Occipital lobe (tissue), 3 donors: ENCODE measurements around the gene DSCAM. TPM values are rescaled to one million over a fixed set of nuclear protein-coding genes. Genes with fewer than 3 reads are reported as not detected.

Experiments used
- DNase-seq: peaks from one replicate; lab custom pipeline; 2025; lab: John Stamatoyannopoulos, UW
- small RNA-seq: library from RNA; depleted of rRNA; stranded (forward); fragments of <200 nt; gene quantifications from one replicate; pipeline ENCODE3, GENCODE V24; 2014
- total RNA-seq: library from RNA; depleted of rRNA; stranded (reverse); fragments of >200 nt; gene quantifications from one replicate; pipeline ENCODE4 v1.2.3, GENCODE V29; 2014

DSCAM gene
- total RNA-seq, 1 donor from 2014 or later = 13.3 TPM

DNA sequence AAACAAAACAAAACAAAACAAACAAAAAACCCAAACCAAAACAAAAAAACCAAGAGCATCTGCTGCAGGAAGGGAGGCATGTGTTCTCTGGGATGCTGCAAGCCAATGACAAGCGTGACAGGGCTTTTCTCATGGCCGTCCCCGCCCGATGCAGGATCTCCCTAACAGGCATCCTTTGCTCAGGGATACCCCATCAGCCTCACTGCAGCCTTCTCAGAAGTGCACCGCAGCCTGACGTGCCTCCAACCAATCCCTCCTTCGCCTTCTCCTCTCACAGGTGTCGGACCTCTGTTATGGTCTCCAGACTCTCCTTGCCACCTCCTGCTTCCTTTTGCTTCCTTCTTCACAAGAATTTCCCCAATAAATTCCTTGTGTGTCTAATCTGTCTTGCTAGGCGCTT lies 832.6 kb downstream of the DSCAM start:
- DNase-seq = no peak

DNA sequence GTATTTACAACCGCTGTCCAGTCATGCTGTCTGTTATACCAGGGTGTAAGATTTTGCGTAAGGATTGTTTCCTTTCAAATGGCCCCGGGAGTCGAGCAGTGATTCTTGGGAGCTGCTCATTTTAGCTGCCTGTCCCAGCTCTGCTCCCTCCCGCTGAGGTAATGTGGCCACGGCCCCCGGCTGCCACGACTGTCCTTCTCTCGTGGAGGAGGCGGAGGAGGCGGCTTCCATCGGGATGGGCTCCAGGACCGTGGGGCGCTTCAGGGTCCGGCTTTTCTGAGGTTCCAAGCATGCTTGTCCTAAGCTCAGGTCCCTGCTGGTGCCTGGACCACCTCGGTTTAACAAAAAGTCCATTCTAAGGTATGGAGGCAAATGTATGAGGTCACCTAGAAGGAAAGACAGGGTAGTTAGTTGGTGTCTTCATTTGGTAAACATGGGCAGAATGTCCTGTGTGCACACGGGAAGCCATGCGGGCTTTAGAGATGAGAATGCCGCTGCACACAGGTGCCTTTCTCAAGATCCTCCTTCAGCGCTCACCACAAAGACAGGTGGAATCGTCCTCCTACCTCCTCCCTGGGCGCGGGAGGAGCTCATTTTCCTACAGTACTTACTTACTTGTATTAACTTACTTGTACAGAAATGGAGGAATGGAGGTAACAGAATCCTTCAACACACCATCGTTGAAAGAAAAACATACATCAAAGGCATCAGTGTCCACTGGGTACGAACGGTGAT lies 833.8 kb downstream of the DSCAM start:
- no peak for DNase-seq

DNA sequence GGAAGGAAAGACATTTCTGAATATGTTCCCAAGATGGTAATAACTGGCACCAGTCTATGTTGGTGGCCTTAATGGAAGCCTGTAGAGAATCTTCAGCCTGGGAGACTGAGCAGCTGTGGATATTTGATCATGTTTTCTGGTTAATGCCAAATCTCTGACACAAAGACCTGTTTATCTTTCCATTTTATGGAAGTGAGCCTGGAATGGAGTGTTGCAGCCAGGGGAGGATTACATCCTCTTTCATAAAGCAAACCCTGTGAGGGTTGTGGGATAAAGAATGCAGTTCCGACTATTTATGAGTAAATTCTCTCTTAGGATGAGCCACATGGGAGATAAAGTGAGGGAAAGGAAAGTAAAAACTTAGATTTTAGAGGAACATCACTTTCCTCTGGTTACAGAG lies 835.6 kb downstream of the DSCAM start:
- DNase-seq = no peak

DNA sequence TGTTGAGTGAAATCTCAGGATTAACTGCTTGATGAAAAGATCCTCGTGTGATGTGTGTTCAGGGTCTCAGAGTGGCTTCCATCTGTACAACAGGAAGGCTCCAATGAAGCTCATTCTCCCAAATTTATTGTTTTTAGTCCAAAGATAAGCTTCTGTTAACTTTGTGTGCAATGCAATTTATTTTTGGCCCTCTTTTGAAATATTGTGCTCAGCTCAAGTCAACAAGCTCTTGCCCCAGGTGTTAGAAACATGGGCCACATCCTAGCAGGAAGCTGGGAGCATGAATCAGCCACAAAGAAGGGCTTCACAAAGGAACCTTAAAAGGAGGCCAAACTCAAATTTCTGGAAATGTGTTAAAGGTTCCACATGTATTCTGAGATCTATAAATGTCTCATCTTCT lies 844.0 kb downstream of the DSCAM start:
- no peak for DNase-seq

DNA sequence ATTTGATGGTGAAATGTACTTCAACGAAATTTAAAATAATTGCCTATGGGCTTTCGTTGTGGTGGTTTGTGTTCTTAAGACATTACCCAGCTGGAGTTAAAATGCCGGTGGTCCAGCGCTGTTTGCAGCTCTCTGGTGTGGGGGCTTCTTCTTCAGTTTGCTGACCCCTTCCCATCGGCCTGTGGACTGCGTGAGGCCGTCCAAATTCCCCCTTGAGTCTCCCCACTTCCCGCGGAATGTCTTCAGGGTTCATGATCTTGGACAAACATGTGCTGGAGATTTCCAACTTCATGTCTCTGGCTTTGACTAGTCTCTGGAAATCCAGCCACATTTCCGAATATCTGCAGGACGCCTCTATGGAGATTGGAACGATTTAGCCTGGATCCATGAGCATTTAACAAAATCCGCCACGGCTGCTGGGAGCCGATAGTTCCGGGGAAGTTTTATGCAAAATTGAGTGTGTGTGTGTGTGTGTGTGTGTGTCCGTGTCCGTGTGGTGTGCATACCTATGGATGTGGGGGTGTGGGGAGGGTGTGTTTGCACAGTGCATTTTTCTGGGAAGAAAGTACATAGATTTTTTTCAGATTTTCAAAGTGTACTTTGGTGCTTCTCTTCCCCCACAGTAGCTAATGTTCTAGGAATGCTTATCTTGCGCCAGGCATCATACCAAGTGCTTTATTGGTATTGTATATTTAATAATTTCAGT lies 862.5 kb downstream of the DSCAM start:
- DNase-seq = no peak

DNA sequence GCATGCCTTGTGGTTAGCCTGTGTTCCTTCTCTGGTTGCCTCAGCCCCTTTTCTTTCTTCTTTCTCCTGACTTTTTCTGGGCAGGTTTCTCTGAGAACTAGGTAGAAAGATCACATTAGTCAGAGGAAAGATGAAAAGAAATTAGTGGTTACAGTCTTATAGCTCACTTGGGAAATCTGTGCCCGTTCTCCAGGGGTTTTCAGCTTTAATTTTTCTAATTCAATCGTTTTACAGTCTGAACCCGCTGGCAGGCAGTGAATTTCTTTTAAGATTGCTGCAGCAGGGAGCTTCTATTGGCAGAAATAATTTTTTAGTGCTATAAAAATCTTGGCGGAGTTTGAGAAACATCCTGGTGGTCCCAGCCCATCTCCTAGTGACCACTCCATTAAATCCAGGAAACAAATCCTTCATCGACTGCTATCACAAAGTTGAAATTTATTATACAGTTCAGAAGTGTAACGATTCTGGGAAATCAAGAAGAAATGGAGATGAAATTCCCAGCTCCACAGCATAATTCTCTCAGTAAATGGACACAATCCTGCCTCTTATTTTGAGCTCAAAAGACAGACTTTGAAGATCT lies 866.6 kb downstream of the DSCAM start:
- no peak for DNase-seq

DNA sequence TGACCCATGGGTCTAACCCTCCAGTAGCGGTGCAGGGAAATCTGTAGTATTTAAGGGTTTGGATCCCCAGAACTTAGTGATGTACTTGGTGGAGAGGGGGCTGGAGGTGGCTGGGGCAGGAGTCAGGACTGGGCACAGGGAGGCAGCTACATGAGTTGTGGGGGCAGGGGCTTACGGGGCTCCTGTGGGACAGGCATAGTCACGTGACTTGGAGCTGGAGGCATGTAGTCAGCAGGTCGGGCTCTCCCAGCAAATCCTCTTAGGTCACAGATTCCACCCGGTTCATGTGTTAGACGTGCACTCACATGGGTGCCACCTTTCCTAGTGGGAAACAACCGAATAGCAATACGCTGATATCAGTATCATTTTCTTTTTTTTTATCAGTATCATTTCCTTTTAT lies 867.6 kb downstream of the DSCAM start:
- DNase-seq = no peak

DNA sequence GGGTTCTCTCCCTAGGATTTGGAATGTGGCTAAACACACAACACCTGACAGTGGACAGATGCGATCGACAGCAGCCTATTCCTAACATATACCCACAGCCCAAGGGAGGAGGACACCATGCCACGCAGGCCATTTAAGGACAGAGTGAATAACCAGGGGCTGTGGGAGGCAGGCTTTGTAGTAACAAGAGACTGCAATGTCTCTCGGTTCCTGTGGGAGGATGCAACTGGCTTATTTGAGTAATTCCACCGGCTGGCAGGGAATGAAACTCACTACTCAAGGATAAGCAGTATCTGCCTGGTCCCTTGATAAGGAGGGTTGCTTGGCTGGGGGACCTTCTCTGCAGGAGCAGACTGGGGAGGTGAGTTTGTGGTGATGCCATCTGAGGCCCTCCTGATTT lies 870.2 kb downstream of the DSCAM start:
- DNase-seq = no peak

DNA sequence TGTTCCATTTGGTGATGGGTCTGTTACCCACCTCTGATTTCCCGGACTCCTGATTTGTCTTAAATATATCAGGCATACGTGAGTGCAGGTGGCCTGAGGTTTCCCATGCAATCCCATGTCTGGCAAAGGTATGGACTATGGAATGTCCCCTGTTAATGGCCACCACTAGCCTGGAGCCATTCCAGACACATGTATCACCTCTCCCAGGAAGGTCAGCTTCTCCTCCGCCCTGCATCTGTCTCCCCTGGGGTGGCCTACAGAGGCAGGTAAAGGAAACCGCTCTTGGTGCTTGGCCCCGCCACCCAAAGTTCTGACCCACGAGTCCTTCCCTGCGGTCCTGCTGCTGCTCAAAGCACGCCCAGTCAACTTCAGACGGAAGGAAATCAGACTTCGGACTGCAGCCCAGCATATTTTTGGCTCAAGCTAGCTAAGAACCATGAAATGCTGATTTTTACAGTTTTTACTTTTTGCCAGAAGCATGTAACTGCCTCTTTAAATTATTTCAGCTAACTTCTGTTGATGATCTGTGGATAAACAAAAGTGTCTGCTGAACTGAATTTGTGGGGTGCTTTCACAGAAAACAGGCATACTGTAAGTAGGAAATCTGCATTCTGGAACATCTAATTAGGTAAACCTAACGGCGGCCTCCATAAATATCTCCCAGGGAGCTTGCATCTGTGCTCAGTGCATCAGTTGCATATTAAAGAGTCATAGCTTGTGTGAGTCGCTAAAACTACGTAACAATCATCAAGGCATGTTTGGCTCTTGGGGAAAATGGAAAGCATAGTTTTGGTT lies 873.8 kb downstream of the DSCAM start:
- no peak for DNase-seq

DNA sequence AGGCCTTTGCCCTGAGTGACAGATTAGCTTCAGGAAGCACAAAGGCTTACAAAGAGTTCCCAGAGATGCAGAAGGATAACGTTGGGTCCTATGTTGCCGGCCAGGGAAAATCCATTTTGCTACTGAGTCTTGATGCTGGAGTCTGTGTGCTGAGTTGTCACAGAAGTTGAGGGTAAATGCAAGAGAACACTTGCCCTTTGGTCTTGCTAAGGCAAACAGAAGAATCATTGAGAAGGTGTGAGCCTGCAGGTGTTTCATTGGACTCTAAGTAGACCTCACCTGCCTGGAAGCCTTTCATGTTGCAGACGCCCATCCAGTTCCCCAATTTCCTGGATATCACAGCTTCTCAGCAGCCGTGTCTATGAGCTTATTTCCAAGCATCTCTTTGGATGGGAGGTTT lies 874.5 kb downstream of the DSCAM start:
- DNase-seq = no peak

DNA sequence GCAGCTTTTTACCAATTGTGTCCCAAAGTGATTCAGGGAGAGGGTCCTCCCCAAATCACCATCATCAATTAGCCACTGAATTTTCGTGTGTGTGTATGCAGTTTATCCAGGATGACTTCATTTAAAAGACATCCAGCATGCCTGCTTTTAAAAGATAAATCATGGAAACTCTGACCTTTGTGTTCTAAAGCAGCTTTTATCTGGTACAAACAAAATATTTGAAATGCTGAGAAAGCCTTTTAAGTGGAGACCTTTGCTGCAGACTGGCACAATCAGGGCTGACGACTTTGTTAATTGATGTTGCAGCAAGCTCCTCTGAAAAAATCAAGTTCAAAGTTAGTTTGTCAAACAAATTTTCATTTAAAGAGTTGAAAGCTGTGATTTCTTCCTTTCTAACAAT lies 875.0 kb downstream of the DSCAM start:
- no peak for DNase-seq

DNA sequence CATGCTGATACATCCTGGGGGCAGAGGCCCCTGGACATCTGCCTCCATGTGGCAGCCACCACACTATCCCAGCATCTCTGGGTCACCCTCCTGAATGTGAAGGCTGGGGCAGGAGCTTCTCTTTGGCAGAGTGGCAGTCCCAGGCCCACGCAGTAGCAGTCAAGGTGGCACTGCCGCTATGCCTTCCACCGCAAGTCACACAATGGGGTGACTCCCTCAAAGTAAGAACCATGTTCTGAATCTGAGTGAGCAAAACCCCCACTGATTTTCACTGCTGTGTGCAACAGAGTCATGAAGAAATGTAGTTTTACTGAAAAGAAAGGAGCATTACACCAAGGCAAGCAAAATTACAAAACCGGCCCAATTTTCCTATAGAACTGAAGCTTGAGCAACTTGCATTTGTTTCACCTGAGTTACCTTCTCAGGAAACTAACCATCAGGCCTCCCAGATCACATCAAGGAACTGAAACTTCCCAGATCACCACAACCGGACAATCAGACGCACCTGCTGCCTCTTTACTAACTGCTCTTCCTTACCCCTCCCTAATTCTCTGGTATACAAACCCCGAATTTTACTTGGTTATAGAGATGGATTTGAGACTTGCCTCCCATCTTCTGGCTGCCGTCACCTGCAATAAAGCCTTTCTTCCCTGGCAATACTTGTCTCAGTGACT lies 877.1 kb downstream of the DSCAM start:
- no peak for DNase-seq

DNA sequence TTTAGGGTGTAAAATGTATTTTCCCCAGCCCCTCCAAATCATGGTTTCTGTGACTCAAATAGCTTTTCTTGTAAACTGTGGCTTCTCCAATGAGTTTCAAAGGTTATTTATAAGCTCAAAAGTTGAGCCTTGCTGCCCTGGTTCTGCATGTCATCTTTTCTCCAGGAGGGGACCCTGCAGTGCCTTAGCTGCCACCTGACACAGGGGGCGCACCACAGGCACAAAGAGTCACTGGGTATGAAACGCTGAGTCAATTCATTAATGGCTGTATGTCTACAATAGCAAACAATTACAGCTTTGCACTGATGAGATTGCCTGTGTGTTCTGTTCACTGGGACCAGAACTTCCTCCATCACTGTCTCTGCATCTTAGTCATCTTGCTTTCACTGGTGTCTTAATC lies 878.9 kb downstream of the DSCAM start:
- DNase-seq = no peak

DNA sequence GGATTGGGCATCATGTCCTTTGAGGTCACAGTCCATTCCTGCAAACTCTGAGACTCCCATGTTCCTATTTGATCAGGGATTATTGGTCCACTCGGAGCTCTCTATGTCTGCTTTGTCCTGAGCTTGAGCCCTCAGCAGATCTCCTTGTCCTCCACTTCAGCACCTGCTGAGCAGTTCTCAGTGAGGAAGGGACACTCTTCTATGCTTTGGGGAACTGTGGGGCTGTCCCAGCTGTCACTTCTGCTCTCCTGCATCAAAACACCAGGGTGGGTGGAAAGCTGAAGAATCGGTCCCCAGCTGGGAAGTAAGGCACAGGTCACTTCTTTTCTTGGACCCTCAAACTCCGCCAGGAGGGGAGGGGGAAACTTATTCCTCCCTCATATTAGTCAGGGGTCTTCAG lies 880.2 kb downstream of the DSCAM start:
- DNase-seq = no peak

DNA sequence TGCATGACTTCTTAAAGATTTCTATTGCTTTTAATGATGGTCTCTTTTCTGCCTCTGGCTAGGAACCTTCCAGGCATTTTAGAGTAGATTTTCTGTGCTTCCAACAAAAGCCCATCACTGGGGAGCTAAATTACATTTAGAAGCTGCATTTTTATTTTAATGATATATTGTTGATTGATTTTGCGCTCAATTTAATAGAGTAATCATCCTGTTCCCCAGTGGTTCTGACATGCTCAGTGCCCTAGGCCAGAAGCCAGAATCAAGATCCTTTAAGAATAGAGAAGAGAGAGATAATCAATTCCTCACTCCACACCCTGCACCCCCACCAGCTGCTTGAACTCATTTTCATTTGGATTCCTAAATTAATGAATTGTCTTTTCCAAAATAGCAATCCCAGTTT lies 881.9 kb downstream of the DSCAM start:
- DNase-seq = no peak

DNA sequence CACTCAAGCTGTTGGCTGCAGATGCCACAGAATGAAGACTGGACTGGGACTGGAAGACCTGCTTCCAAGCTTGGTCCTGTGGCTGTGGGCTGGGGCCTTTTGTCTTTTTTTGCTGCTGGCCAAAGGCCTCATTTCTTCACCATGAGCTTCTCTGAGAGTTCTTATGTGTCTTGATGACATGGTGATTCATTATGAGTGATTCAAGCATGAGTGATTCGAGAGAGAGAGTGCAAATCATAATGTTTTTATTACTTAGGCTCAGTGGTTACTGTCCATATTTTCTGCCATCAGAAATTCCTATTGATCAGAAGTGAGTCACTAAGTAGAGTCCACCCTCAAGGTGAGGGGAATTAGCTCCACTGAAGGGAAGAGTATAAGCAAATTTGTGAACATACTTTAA lies 885.7 kb downstream of the DSCAM start:
- DNase-seq = no peak

Small RNA genes within 50 kb of the gene (small RNA-seq; reads per million reads assigned to genes)
- gene MIR4760 (not detected), gene RF00432 (not detected)
